Astrocyte (in vitro differentiated cells and primary cell): ENCODE data around the gene ZNF165.

Source experiments
- CTCF ChIP-seq: IDR thresholded peaks from 2 replicates; pipeline ENCODE4 v1.5.1; 2011; ENCODE audit warnings: low read depth, mild to moderate bottlenecking, inconsistent platforms, low read length, moderate library complexity; ENCODE audit not compliant: insufficient read depth
- EZH2 ChIP-seq: IDR thresholded peaks from 2 replicates; pipeline ENCODE4 v1.6.1; 2012; ENCODE audit warnings: mild to moderate bottlenecking, low read length, inconsistent platforms; ENCODE audit not compliant: insufficient read depth

- no peak for TF ChIP-seq CTCF
- no peak for TF ChIP-seq EZH2
Observed at GRCh38 chr6:28060405-28060804, 20.0 kb upstream of the ZNF165 start.
